ENCODE measurements around the gene CEP152. TPM values are rescaled to one million over a fixed set of nuclear protein-coding genes. Genes with fewer than 3 reads are reported as not detected.
A peak's percentile ranks its signal among the peaks of the same experiment; 100 is the strongest.

Gene CEP152
- total RNA-seq, 1 donor from 2014 or later = 191 TPM

DNA sequence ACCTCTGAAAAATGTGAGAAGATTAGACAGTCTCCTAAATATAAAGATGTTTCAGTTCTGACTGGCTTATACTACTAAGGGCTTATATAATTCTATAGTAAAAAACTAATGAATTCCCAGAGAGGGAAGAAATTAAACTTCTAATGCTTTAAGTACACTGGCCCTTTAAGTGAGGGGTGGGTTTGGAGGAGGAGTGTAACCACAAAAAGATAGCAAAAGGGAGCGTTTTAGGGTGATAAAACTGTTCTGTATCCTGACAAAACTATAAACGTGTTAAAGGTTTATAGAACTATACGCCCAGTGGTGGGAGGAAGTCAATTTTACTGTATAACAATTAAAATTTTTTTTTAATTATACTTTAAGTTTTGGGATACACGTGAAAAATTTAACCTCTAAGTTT lies 45.8 kb downstream of the CEP152 start:
- Histone ChIP-seq H3K36me3 (peaks cover 6% of the 10 kb centered on the region), H2AFZ (replicated peaks) (no peak overlapping the region), H3K27ac (no peak overlapping the region), H3K27me3 (no peaks in the 10 kb centered on the region), H3K4me2 (no peak overlapping the region), H4K20me1 (ENCODE audit: low read depth) (no peaks in the 10 kb centered on the region), H3K79me2 (ENCODE audit: low read depth) (no peaks in the 10 kb centered on the region), H3K4me1 (peaks cover 17% of the 10 kb centered on the region), H3K9me3 (ENCODE audit: low read depth) (no peaks in the 10 kb centered on the region), H3K9ac (no peak overlapping the region), H3K4me3 (no peak overlapping the region), H3F3A (ENCODE audit: low read depth) (no peaks in the 10 kb centered on the region)
- Mint-ChIP-seq H3K9me3 (no peaks in the 10 kb centered on the region), H3K27me3 (ENCODE audit: insufficient read depth, low read depth) (no peaks in the 10 kb centered on the region), H3K4me3 (no peak overlapping the region), H3K36me3 (peaks cover 25% of the 10 kb centered on the region), H3K4me1 (peaks cover 6% of the 10 kb centered on the region), H3K27ac (no peak overlapping the region)
- TF ChIP-seq, protein P1, sequence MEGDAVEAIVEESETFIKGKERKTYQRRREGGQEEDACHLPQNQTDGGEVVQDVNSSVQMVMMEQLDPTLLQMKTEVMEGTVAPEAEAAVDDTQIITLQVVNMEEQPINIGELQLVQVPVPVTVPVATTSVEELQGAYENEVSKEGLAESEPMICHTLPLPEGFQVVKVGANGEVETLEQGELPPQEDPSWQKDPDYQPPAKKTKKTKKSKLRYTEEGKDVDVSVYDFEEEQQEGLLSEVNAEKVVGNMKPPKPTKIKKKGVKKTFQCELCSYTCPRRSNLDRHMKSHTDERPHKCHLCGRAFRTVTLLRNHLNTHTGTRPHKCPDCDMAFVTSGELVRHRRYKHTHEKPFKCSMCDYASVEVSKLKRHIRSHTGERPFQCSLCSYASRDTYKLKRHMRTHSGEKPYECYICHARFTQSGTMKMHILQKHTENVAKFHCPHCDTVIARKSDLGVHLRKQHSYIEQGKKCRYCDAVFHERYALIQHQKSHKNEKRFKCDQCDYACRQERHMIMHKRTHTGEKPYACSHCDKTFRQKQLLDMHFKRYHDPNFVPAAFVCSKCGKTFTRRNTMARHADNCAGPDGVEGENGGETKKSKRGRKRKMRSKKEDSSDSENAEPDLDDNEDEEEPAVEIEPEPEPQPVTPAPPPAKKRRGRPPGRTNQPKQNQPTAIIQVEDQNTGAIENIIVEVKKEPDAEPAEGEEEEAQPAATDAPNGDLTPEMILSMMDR (IDR thresholded peaks at IDR 0.05) = no peak
- TF ChIP-seq EZH2phosphoT487 (IDR thresholded peaks at IDR 0.05) (no peak), EZH2 (IDR thresholded peaks at IDR 0.05) (no peak)
- DNase-seq (ENCODE audit: low spot score) = no peak

DNA sequence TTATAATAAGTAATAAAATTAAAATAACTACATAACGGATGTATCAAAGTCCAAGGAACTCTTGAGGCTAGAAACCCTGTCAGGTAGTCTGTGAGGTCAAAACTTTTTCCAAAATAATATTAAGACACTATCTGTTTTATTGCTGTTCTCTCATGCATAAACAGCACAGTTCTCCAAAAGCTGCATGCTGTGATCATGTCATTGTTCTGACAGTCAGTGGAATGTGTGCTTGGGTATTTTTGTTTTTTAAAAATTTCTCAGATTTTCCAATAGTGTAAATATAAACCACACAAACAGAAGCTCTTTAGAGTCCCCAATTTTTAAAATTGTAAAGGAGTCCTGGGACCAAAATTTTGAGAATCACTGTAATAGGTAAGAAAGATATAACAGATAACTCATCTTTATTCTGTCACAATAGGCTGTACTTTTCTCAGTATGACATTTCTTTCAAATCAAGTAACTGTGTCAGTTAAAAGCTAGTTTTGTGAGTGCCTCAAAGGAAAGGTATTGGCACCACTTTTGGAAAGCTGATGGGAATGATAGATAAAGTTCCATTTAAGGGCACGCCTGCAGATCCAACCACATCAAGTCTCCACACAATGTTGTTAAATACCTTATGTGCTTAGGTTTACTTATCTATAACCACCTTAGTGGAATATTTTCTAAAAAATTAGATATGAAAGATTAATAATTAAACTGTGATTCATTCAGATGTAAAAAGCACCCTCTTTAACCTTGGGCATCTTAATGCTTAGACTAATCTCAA lies 49.3 kb downstream of the CEP152 start:
- H3K4me1 ChIP-seq = peaks cover 20% of the 10 kb centered on the region
- no peak overlapping the region for H3K27ac ChIP-seq
- no peaks in the 10 kb centered on the region for H3K79me2 ChIP-seq (ENCODE audit: low read depth)
- Mint-ChIP-seq H3K27me3 (ENCODE audit: insufficient read depth, low read depth) (no peaks in the 10 kb centered on the region), H3K4me3 (no peak overlapping the region), H3K9me3 (no peaks in the 10 kb centered on the region), H3K4me1 (peaks cover 6% of the 10 kb centered on the region), H3K27ac (peak overlapping the region; percentile 29), H3K36me3 (peaks cover 16% of the 10 kb centered on the region)
- no peaks in the 10 kb centered on the region for H3F3A ChIP-seq (ENCODE audit: low read depth)
- H3K4me2 ChIP-seq = no peak overlapping the region
- H2AFZ ChIP-seq (replicated peaks) = no peak overlapping the region
- no peaks in the 10 kb centered on the region for H4K20me1 ChIP-seq (ENCODE audit: low read depth)
- H3K27me3 ChIP-seq = no peaks in the 10 kb centered on the region
- H3K9me3 ChIP-seq (ENCODE audit: low read depth) = no peaks in the 10 kb centered on the region
- H3K9ac ChIP-seq = no peak overlapping the region
- peaks cover 11% of the 10 kb centered on the region for H3K36me3 ChIP-seq
- no peak for DNase-seq (ENCODE audit: low spot score)
- no peak overlapping the region for H3K4me3 ChIP-seq
- no peak for TF ChIP-seq EZH2phosphoT487 (IDR thresholded peaks at IDR 0.05)
- TF ChIP-seq, protein P1 (IDR thresholded peaks at IDR 0.05) = no peak
- no peak for TF ChIP-seq EZH2 (IDR thresholded peaks at IDR 0.05)

DNA sequence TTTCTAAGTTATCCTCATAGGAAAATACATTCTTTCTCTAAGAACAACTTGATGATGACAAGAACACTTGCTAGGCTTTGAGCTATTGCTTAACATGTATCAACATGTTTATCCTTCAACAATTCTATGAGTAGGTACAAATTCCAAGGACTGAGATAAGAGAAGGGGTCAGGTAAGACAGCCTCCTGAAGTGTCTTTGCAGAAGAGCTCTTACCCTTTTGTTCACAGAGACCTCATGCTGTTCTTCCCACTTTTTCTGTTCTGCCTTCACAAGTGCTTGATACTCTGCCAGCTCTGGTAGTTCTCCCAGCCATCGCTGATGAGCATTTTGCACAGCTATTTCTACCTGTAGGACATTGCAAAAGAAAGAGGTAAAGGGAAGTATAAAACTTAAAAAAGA lies 50.9 kb downstream of the CEP152 start:
- no peak overlapping the region for H3K27ac ChIP-seq
- H3K27me3 ChIP-seq = no peaks in the 10 kb centered on the region
- H2AFZ ChIP-seq (replicated peaks) = no peak overlapping the region
- peak; percentile 12 for DNase-seq (ENCODE audit: low spot score)
- no peak overlapping the region for H3K27ac Mint-ChIP-seq
- no peaks in the 10 kb centered on the region for H3K9me3 Mint-ChIP-seq
- TF ChIP-seq EZH2 (IDR thresholded peaks at IDR 0.05) (no peak), EZH2phosphoT487 (IDR thresholded peaks at IDR 0.05) (no peak)
- TF ChIP-seq, protein P1 (IDR thresholded peaks at IDR 0.05) = no peak
- no peak overlapping the region for H3K9ac ChIP-seq
- H3K4me1 ChIP-seq = peaks cover 20% of the 10 kb centered on the region
- H3K36me3 Mint-ChIP-seq = peaks cover 10% of the 10 kb centered on the region
- H3K4me1 Mint-ChIP-seq = peaks cover 6% of the 10 kb centered on the region
- no peak overlapping the region for H3K4me3 ChIP-seq
- H3K79me2 ChIP-seq (ENCODE audit: low read depth) = no peaks in the 10 kb centered on the region
- no peaks in the 10 kb centered on the region for H3K27me3 Mint-ChIP-seq (ENCODE audit: insufficient read depth, low read depth)
- H3F3A ChIP-seq (ENCODE audit: low read depth) = no peaks in the 10 kb centered on the region
- H3K4me2 ChIP-seq = no peak overlapping the region
- H3K36me3 ChIP-seq = peaks cover 11% of the 10 kb centered on the region
- H4K20me1 ChIP-seq (ENCODE audit: low read depth) = no peaks in the 10 kb centered on the region
- no peak overlapping the region for H3K4me3 Mint-ChIP-seq
- H3K9me3 ChIP-seq (ENCODE audit: low read depth) = no peaks in the 10 kb centered on the region

Data from neural progenitor cell (in vitro differentiated cells).